AG09309 (cell line): ENCODE data around the gene REX1BD.
"Not testable (repeated sequence)": the region's sequence is repeated elsewhere in the genome, so short reads cannot be mapped to it uniquely, and the experiment has no call there.

Experiments used
- DNase-seq: peaks from one replicate; pipeline ENCODE4 v3.0.0-alpha.2; 2010; ENCODE audit warnings: low read depth
- H3K4me3 ChIP-seq: 2 replicates; pipeline ENCODE4 v1.5.1; 2011; ENCODE audit warnings: mild to moderate bottlenecking, low read depth, low read length, moderate library complexity; ENCODE audit not compliant: control insufficient read depth
- CTCF ChIP-seq: IDR thresholded peaks from 2 replicates; pipeline ENCODE4 v1.5.1; 2011; ENCODE audit warnings: mild to moderate bottlenecking, low read depth, low read length, inconsistent platforms; ENCODE audit not compliant: insufficient read depth, control insufficient read depth; ENCODE audit errors: missing control alignments

Gene REX1BD

GRCh38 chr19:18595475-18595874 lies 6.9 kb downstream of the REX1BD start:
- DNase-seq: no peak
- no peak overlapping the region for H3K4me3 ChIP-seq
- TF ChIP-seq CTCF: no peak

- DNase-seq: no peak
- no peak overlapping the region for H3K4me3 ChIP-seq
- no peak for TF ChIP-seq CTCF
Observed at GRCh38 chr19:18596752-18597157, 8.2 kb downstream of the REX1BD start.

- no peak for TF ChIP-seq CTCF
- DNase-seq: no peak
- H3K4me3 ChIP-seq: no peak overlapping the region
Observed at GRCh38 chr19:18597809-18598660, 9.4 kb downstream of the REX1BD start.

GRCh38 chr19:18599485-18599884 lies 10.9 kb downstream of the REX1BD start:
- TF ChIP-seq CTCF: no peak
- DNase-seq: no peak
- H3K4me3 ChIP-seq: no peak overlapping the region

GRCh38 chr19:18600692-18601397 lies 12.2 kb downstream of the REX1BD start:
- not testable (repeated sequence) for DNase-seq, H3K4me3 ChIP-seq

GRCh38 chr19:18601875-18602274 lies 13.3 kb downstream of the REX1BD start:
- no peak for DNase-seq
- no peak overlapping the region for H3K4me3 ChIP-seq
- no peak for TF ChIP-seq CTCF
